GM12878 (cell line): Measurements from ENCODE around the gene GNAO1. TPM values are rescaled to one million over a fixed set of nuclear protein-coding genes. Genes with fewer than 3 reads are reported as not detected.

Experiments used
- ATAC-seq: fragments of 200-7000 bp; cut with Tn5 transposase; 3 replicates; pipeline ENCODE4 v1.9.1; 2020; ENCODE audit warnings: mild to moderate bottlenecking, moderate library complexity
- BruUV-seq: library from RNA; stranded (reverse); fragments of 400-500 nt; replicated peaks from 2 replicates; lab custom pipeline; 2021; lab: Mats Ljungman, UMichigan
- CTCF ChIA-PET: fragments of 300-600 bp; sonication (Branson Sonifier 250); formaldehyde crosslinking; extraction: SDS; loops from one replicate; lab custom pipeline; 2021; ENCODE audit warnings: inconsistent platforms; lab: Yijun Ruan, JAX
- POLR2A ChIA-PET: fragments of 350-600 bp; formaldehyde crosslinking; extraction: SDS; loops from one replicate; lab custom pipeline; 2021; ENCODE audit warnings: inconsistent platforms; lab: Charles Lee
- RAD21 ChIA-PET: fragments of 300-600 bp; sonication (Branson Sonifier 250); formaldehyde crosslinking; loops from one replicate; lab custom pipeline; 2023; ENCODE audit warnings: antibody characterized with exemption; ENCODE audit not compliant: unreplicated experiment; lab: Charles Lee
- SMC1A ChIA-PET: fragments of 300-600 bp; sonication (Branson Sonifier 250); formaldehyde crosslinking; loops from one replicate; lab custom pipeline; 2023; ENCODE audit not compliant: unreplicated experiment, uncharacterized antibody; lab: Charles Lee
- DNase-seq: peaks from one replicate; pipeline ENCODE4 v3.0.0-alpha.2; 2011; ENCODE audit warnings: low read depth, low spot score
- FAIRE-seq: peaks from 3 replicates; lab custom pipeline; 2011; peaks lifted over from hg19 to GRCh38; lab: Jason Lieb, UNC
- H2AFZ ChIP-seq: 2 replicates; pipeline ENCODE4 v1.6.0; 2011; ENCODE audit warnings: low read depth, low read length, control low read depth; ENCODE audit not compliant: control insufficient read depth
- H3K27ac ChIP-seq: 2 replicates; pipeline ENCODE4 v1.5.1; 2011; ENCODE audit warnings: control low read depth; ENCODE audit not compliant: control insufficient read depth, insufficient read depth
- H3K27me3 ChIP-seq, 2 experiments: replicated peaks in 1 of 2; 2 replicates each; pipeline versions ENCODE4 v1.6.0 to v1.6.1; 2011; ENCODE audit warnings: low read length in 1 of 2; ENCODE audit not compliant: control insufficient read depth in 2 of 2, insufficient read depth in 2 of 2
- H3K36me3 ChIP-seq, 2 experiments: 2 replicates each; pipeline ENCODE4 v1.5.1; 2011; ENCODE audit warnings: low read length in 1 of 2; ENCODE audit not compliant: control insufficient read depth in 2 of 2, insufficient read depth in 2 of 2
- H3K4me1 ChIP-seq: 2 replicates; pipeline ENCODE4 v1.6.1; 2011; ENCODE audit warnings: mild to moderate bottlenecking, low read length, moderate library complexity, mixed read lengths; ENCODE audit not compliant: control insufficient read depth, insufficient read depth
- H3K4me2 ChIP-seq: 2 replicates; pipeline ENCODE4 v1.6.0; 2011; ENCODE audit warnings: control low read depth; ENCODE audit not compliant: control insufficient read depth, insufficient read depth
- H3K4me3 ChIP-seq: fragments of 200-600 bp; sonication (generic); 2 replicates; pipeline ENCODE4 v1.5.1; 2016
- H3K79me2 ChIP-seq: 2 replicates; pipeline ENCODE4 v1.6.0; 2011; ENCODE audit warnings: low read length; ENCODE audit not compliant: control insufficient read depth, insufficient read depth
- H3K9ac ChIP-seq: 2 replicates; pipeline ENCODE4 v1.8.0; 2011; ENCODE audit warnings: low read length, control low read depth, mixed read lengths; ENCODE audit not compliant: control insufficient read depth, insufficient read depth
- H3K9me3 ChIP-seq: replicated peaks from 3 replicates; pipeline ENCODE4 v1.5.1; 2011; ENCODE audit warnings: mild to moderate bottlenecking, low read length; ENCODE audit not compliant: control insufficient read depth, insufficient read depth
- H4K20me1 ChIP-seq: 2 replicates; pipeline ENCODE4 v1.6.0; 2011; ENCODE audit not compliant: control insufficient read depth, insufficient read depth
- ASH2L ChIP-seq: fragments of 300-600, 200-600 bp; sonication (generic); IDR thresholded peaks from 2 replicates; pipeline ENCODE4 v1.6.1; 2017; ENCODE audit warnings: low read depth, mild to moderate bottlenecking, borderline replicate concordance
- EP300 ChIP-seq, 2 experiments: fragments of 150-350 bp in 1 of 2; IDR thresholded peaks; 2 replicates each; pipeline ENCODE4 v1.6.1; 2011 to 2012; ENCODE audit warnings: low read depth in 2 of 2, low read length in 2 of 2, borderline replicate concordance in 1 of 2, improper control_type of control experiment in 1 of 2, inconsistent platforms in 1 of 2; ENCODE audit not compliant: control insufficient read depth in 1 of 2
- EZH2 ChIP-seq: IDR thresholded peaks from 2 replicates; pipeline ENCODE4 v1.6.1; 2012; ENCODE audit warnings: low read depth, mild to moderate bottlenecking, control low read depth, inconsistent platforms, low read length, borderline replicate concordance; ENCODE audit not compliant: control insufficient read depth
- FOXK2 ChIP-seq: fragments of 450-650 bp; IDR thresholded peaks from 2 replicates; pipeline ENCODE4 v1.6.1; 2017; ENCODE audit warnings: mild to moderate bottlenecking, moderate library complexity
- IRF5 ChIP-seq: fragments of 450-650 bp; IDR thresholded peaks from 2 replicates; pipeline ENCODE4 v1.6.1; 2017; ENCODE audit warnings: borderline replicate concordance
- NFIC ChIP-seq: IDR thresholded peaks from 2 replicates; pipeline ENCODE4 v1.6.1; 2012; ENCODE audit warnings: low read depth, mild to moderate bottlenecking, inconsistent platforms, low read length, moderate library complexity
- NFXL1 ChIP-seq: fragments of 450-650 bp; IDR thresholded peaks from 2 replicates; pipeline ENCODE4 v1.6.1; 2017; ENCODE audit warnings: antibody characterized with exemption, mild to moderate bottlenecking, borderline replicate concordance
- NFYB ChIP-seq: IDR thresholded peaks from 2 replicates; pipeline ENCODE4 v1.6.1; 2011; ENCODE audit warnings: low read depth, mild to moderate bottlenecking, low read length, improper control_type of control experiment, moderate library complexity; ENCODE audit not compliant: insufficient read depth
- NR2F1 ChIP-seq: fragments of 450-650 bp; conservative IDR thresholded peaks from 2 replicates; pipeline ENCODE4 v1.6.1; 2017; ENCODE audit warnings: mild to moderate bottlenecking
- RCOR1 ChIP-seq: conservative IDR thresholded peaks from 2 replicates; pipeline ENCODE4 v1.6.1; 2012; ENCODE audit warnings: low read depth, low read length, improper control_type of control experiment
- RELB ChIP-seq: fragments of 450-650 bp; IDR thresholded peaks from 2 replicates; pipeline ENCODE4 v1.6.1; 2017; ENCODE audit warnings: low read depth, mild to moderate bottlenecking, moderate library complexity
- SMARCA5 ChIP-seq: fragments of 450-650 bp; IDR thresholded peaks from 2 replicates; pipeline ENCODE4 v1.6.1; 2017; ENCODE audit warnings: mild to moderate bottlenecking
- SREBF2 ChIP-seq: IDR thresholded peaks from 2 replicates; pipeline ENCODE4 v1.6.1; 2012; ENCODE audit warnings: mild to moderate bottlenecking, low read length
- SUPT20H ChIP-seq: IDR thresholded peaks from 2 replicates; pipeline ENCODE4 v1.6.1; 2011; ENCODE audit warnings: low read depth, mild to moderate bottlenecking, low read length, moderate library complexity, borderline replicate concordance; ENCODE audit not compliant: control insufficient read depth
- TARDBP ChIP-seq: IDR thresholded peaks from 2 replicates; pipeline ENCODE4 v1.6.1; 2016; ENCODE audit warnings: borderline replicate concordance
- ZNF622 ChIP-seq: fragments of 450-650 bp; IDR thresholded peaks from 2 replicates; pipeline ENCODE4 v1.6.1; 2017; ENCODE audit warnings: mild to moderate bottlenecking, inconsistent platforms
- WGBS: methylation state at CpG from one replicate; pipeline ENCODE4 v1.1.6; 2016; ENCODE audit warnings: low lambda C conversion rate; ENCODE audit not compliant: insufficient replicate concordance, insufficient coverage; ENCODE audit errors: missing lambda C conversion rate; 5-methylcytosine and 5-hydroxymethylcytosine counted together
- in situ Hi-C: fragments of 300-500 bp; cut with MboI; formaldehyde crosslinking; loops from 9 replicates; pipeline ENCODE4 v1.14.3; 2018; ENCODE audit warnings: mixed read lengths
- intact Hi-C: fragments of 100-400 bp; cut with micrococcal nuclease; formaldehyde crosslinking; loops from one replicate; pipeline ENCODE4 v1.14.2; 2022; ENCODE audit not compliant: unreplicated experiment
- polyA plus RNA-seq, 11 experiments: library from polyadenylated mRNA; depleted of rRNA in 4 of 11; unstranded in 6 of 11; stranded (reverse) in 5 of 11; fragments of >200 nt; fragmentation: Nextera tagmentation in 4 of 11; fragmentation: Illumina TruSeq in 1 of 11; extraction: Ambion mirVana in 4 of 11; extraction: Trizol in 1 of 11; gene quantifications; 1 replicate in 1 of 11; 2 replicates in 10 of 11; pipeline versions ENCODE4 v1.2.1 to v1.2.3, GENCODE V29; 2011 to 2016; ENCODE audit warnings: inconsistent platforms in 2 of 11, missing spikeins in 2 of 11, low read depth in 1 of 11
- total RNA-seq, 4 experiments: library from RNA; depleted of rRNA in 3 of 4; stranded (reverse); fragments of >200 nt in 3 of 4; fragmentation: Illumina TruSeq in 1 of 4; extraction: Trizol in 1 of 4; gene quantifications; 2 replicates each; pipeline versions ENCODE4 v1.2.1 to v1.2.3, GENCODE V29; 2013 to 2021

GNAO1 gene
- total and polyA plus RNA-seq, 10 of the 15 experiments (the other 5 are each of a cell fraction or from before 2014, with no cell fraction given): 0.05 to 0.28 (median 0.14) TPM; not detected in 6

GRCh38 chr16:56275076-56275475, 83.8 kb downstream of the GNAO1 start:
- RAD21 ChIA-PET: no interaction called here

More at GRCh38 chr16:56275076-56275475, 83.8 kb downstream of the GNAO1 start:
- FAIRE-seq: no peak
- BruUV-seq: no TSS peak
- H3K9me3 ChIP-seq: no peaks in the 10 kb centered on the region; the same call in 1 of the 3 replicates
- CTCF ChIA-PET: no interaction called here
- in situ Hi-C loops: no loop called here
- SMC1A ChIA-PET: no interaction called here
- no peak for ATAC-seq
- no peaks in the 10 kb centered on the region; a peak in 1 of 4 replicates for H3K27me3 ChIP-seq
- DNase-seq: no peak
- H2AFZ ChIP-seq: no peak overlapping the region
- no peaks in the 10 kb centered on the region for H3K36me3 ChIP-seq
- no peak overlapping the region for H3K9ac ChIP-seq
- POLR2A ChIA-PET: no interaction called here
- intact Hi-C loops: no loop called here
- 9% methylated on average over 4 of the region's 4 CpGs for WGBS
- no peaks in the 10 kb centered on the region for H3K79me2 ChIP-seq
- no peak overlapping the region for H3K4me2 ChIP-seq
- H3K4me1 ChIP-seq: no peaks in the 10 kb centered on the region
- H3K27ac ChIP-seq: no peak overlapping the region
- H3K4me3 ChIP-seq: no peak overlapping the region
- no peak for TF ChIP-seq SUPT20H
- no peak for TF ChIP-seq NFYB
- no peak for TF ChIP-seq EP300 (IDR thresholded peaks at IDR 0.05; ENCODE audit: borderline replicate concordance in 1 of 2, control insufficient read depth in 1 of 2, low read depth in 2 of 2, low read length in 2 of 2)
- TF ChIP-seq EZH2: no peak
- no peak for TF ChIP-seq SREBF2
- no peak for TF ChIP-seq RELB
- TF ChIP-seq IRF5: no peak
- no peak for TF ChIP-seq TARDBP
- TF ChIP-seq RCOR1: no peak
- no peak for TF ChIP-seq FOXK2
- TF ChIP-seq NFIC: no peak
- TF ChIP-seq ASH2L: no peak
- TF ChIP-seq NR2F1: no peak
- TF ChIP-seq NFXL1: no peak
- no peak for TF ChIP-seq ZNF622
- no peak for TF ChIP-seq SMARCA5
- H4K20me1 ChIP-seq: no peaks in the 10 kb centered on the region
